SK-N-SH (cell line): ENCODE measurements around the gene CDH4. TPM values are rescaled to one million over a fixed set of nuclear protein-coding genes. Genes with fewer than 3 reads are reported as not detected.

Source experiments
- CTCF ChIA-PET: fragments of 300-600, 350-600 bp; formaldehyde crosslinking; extraction: SDS; loops from one replicate; lab custom pipeline; 2021; lab: Yijun Ruan, JAX
- POLR2A ChIA-PET: fragments of 350-600 bp; sonication (Branson Sonifier 250); formaldehyde crosslinking; extraction: SDS; loops from one replicate; lab custom pipeline; 2020; ENCODE audit warnings: antibody characterized with exemption, inconsistent platforms; lab: Yijun Ruan, JAX
- DNase-seq: peaks from one replicate; pipeline ENCODE4 v3.0.0; 2012
- H2AFZ ChIP-seq: fragments of 200-600 bp; sonication (generic); 2 replicates; pipeline ENCODE4 v1.8.1; 2016; ENCODE audit warnings: antibody characterized with exemption, mild to moderate bottlenecking, low read depth
- H3F3A ChIP-seq: fragments of 200-600 bp; sonication (generic); replicated peaks from 2 replicates; pipeline ENCODE3; 2016; ENCODE audit warnings: antibody characterized with exemption, mild to moderate bottlenecking; ENCODE audit not compliant: insufficient read depth
- H3K27ac ChIP-seq, 2 experiments: fragments of 200-500 bp in 1 of 2; fragments of 200-600 bp in 1 of 2; sonication (Bioruptor generic) in 1 of 2; sonication (generic), shearing (Covaris generic) in 1 of 2; 2 replicates each; pipeline versions ENCODE4 v1.5.1 to v1.6.1; 2014 to 2016; ENCODE audit warnings: low read depth in 2 of 2, inconsistent platforms in 1 of 2, low read length in 1 of 2, mild to moderate bottlenecking in 1 of 2, mixed read lengths in 1 of 2
- H3K27me3 ChIP-seq: fragments of 200-600 bp; sonication (generic), shearing (Covaris generic); 2 replicates; pipeline ENCODE4 v1.6.1; 2016; ENCODE audit warnings: mixed run types; ENCODE audit not compliant: insufficient read depth
- H3K36me3 ChIP-seq, 2 experiments: fragments of 200-500 bp in 1 of 2; fragments of 200-600 bp in 1 of 2; sonication (Bioruptor generic) in 1 of 2; sonication (generic) in 1 of 2; replicated peaks in 1 of 2; 2 replicates each; pipeline versions ENCODE3 to v1.5.1; 2014 to 2016; ENCODE audit warnings: low read length in 1 of 2, mild to moderate bottlenecking in 1 of 2; ENCODE audit not compliant: insufficient read depth in 2 of 2, control insufficient read depth in 1 of 2
- H3K4me1 ChIP-seq, 2 experiments: fragments of 200-500 bp in 1 of 2; fragments of 200-600 bp in 1 of 2; sonication (Bioruptor generic) in 1 of 2; sonication (generic), shearing (Covaris generic) in 1 of 2; 2 replicates each; pipeline versions ENCODE4 v1.5.1 to v1.6.1; 2014 to 2016; ENCODE audit warnings: low read depth in 1 of 2, low read length in 1 of 2, mixed run types in 1 of 2; ENCODE audit not compliant: insufficient read depth in 2 of 2, control insufficient read depth in 1 of 2
- H3K4me2 ChIP-seq: fragments of 200-600 bp; sonication (generic), shearing (Covaris generic); 2 replicates; pipeline ENCODE4 v1.6.1; 2017; ENCODE audit warnings: mixed run types
- H3K4me3 ChIP-seq, 2 experiments: fragments of 200-500 bp in 1 of 2; fragments of 200-600 bp in 1 of 2; sonication (Bioruptor generic) in 1 of 2; sonication (generic), shearing (Covaris generic) in 1 of 2; 2 replicates each; pipeline versions ENCODE4 v1.5.1 to v1.8.1; 2014 to 2016; ENCODE audit warnings: low read depth in 2 of 2, inconsistent platforms in 1 of 2, low read length in 1 of 2, mild to moderate bottlenecking in 1 of 2, mixed read lengths in 1 of 2, moderate library complexity in 1 of 2
- H3K79me2 ChIP-seq: fragments of 200-600 bp; sonication (generic); 2 replicates; pipeline ENCODE4 v1.8.1; 2017; ENCODE audit warnings: mild to moderate bottlenecking; ENCODE audit not compliant: insufficient read depth
- H3K9ac ChIP-seq: fragments of 200-600 bp; sonication (generic); 2 replicates; pipeline ENCODE4 v1.6.1; 2017; ENCODE audit warnings: mixed run types
- H3K9me2 ChIP-seq: fragments of 200-600 bp; sonication (generic); 2 replicates; pipeline ENCODE4 v1.6.1; 2017; ENCODE audit warnings: mixed run types
- H3K9me3 ChIP-seq: fragments of 200-600 bp; sonication (generic); 2 replicates; pipeline ENCODE4 v1.6.1; 2017; ENCODE audit warnings: mixed run types, mild to moderate bottlenecking, moderate library complexity
- H4K20me1 ChIP-seq: fragments of 200-600 bp; sonication (generic); 2 replicates; pipeline ENCODE4 v1.6.1; 2017; ENCODE audit warnings: mild to moderate bottlenecking, mixed run types; ENCODE audit not compliant: insufficient read depth
- CTCF ChIP-seq: fragments of 200-600 bp; sonication (generic); IDR thresholded peaks from 2 replicates; pipeline ENCODE4 v1.6.1; 2017; ENCODE audit warnings: antibody characterized with exemption, mild to moderate bottlenecking, moderate library complexity
- ELF1 ChIP-seq: IDR thresholded peaks from 2 replicates; pipeline ENCODE4 v1.4.0; 2012
- FOSL2 ChIP-seq: IDR thresholded peaks from 2 replicates; pipeline ENCODE4 v1.4.0; 2012; ENCODE audit warnings: low read depth, mild to moderate bottlenecking, moderate library complexity, borderline replicate concordance
- FOXM1 ChIP-seq: IDR thresholded peaks from 2 replicates; pipeline ENCODE4 v1.4.0; 2012; ENCODE audit warnings: low read depth, mild to moderate bottlenecking
- GATA2 ChIP-seq: sonication (generic); formaldehyde crosslinking; IDR thresholded peaks from 2 replicates; pipeline ENCODE4 v1.5.0; 2020; ENCODE audit warnings: mild to moderate bottlenecking, missing genetic modification reagents
- IRF3 ChIP-seq: fragments of 150-350 bp; IDR thresholded peaks from 2 replicates; pipeline ENCODE4 v1.6.1; 2016; ENCODE audit warnings: mild to moderate bottlenecking, low read depth, low read length
- MXI1 ChIP-seq: IDR thresholded peaks from 2 replicates; pipeline ENCODE4 v1.6.1; 2012; ENCODE audit warnings: mild to moderate bottlenecking, low read depth, low read length, improper control_type of control experiment
- NFIC ChIP-seq: IDR thresholded peaks from 2 replicates; pipeline ENCODE4 v1.4.0; 2012; ENCODE audit warnings: borderline replicate concordance
- PBX3 ChIP-seq: IDR thresholded peaks from 2 replicates; pipeline ENCODE4; 2012
- RAD21 ChIP-seq: IDR thresholded peaks from 2 replicates; pipeline ENCODE4 v1.6.1; 2012; ENCODE audit warnings: mild to moderate bottlenecking, low read length
- RCOR1 ChIP-seq: fragments of 150-350 bp; IDR thresholded peaks from 2 replicates; pipeline ENCODE4 v1.6.1; 2017; ENCODE audit warnings: antibody characterized with exemption, low read length
- RFX5 ChIP-seq: IDR thresholded peaks from 2 replicates; pipeline ENCODE4 v1.6.1; 2012; ENCODE audit warnings: mild to moderate bottlenecking, improper control_type of control experiment, low read length
- RXRA ChIP-seq: IDR thresholded peaks from 2 replicates; pipeline ENCODE4 v1.4.0; 2012; ENCODE audit warnings: low read depth, mild to moderate bottlenecking, borderline replicate concordance
- SIN3A ChIP-seq: IDR thresholded peaks from 2 replicates; pipeline ENCODE4 v1.6.1; 2012; ENCODE audit warnings: low read depth, mild to moderate bottlenecking, low read length, moderate library complexity, borderline replicate concordance
- TCF12 ChIP-seq: IDR thresholded peaks from 2 replicates; pipeline ENCODE4 v1.4.0; 2012
- TEAD4 ChIP-seq: IDR thresholded peaks from 2 replicates; pipeline ENCODE4 v1.4.0; 2012; ENCODE audit warnings: mild to moderate bottlenecking, borderline replicate concordance; ENCODE audit not compliant: insufficient read depth
- USF1 ChIP-seq: IDR thresholded peaks from 2 replicates; pipeline ENCODE4 v1.4.0; 2012; ENCODE audit warnings: low read depth, borderline replicate concordance
- USF2 ChIP-seq: fragments of 150-350 bp; IDR thresholded peaks from 2 replicates; pipeline ENCODE4 v1.6.1; 2017; ENCODE audit warnings: antibody characterized with exemption, low read length, low read depth, borderline replicate concordance
- WGBS: methylation state at CpG from one replicate; pipeline ENCODE4 v1.1.6; 2017; ENCODE audit warnings: low lambda C conversion rate; 5-methylcytosine and 5-hydroxymethylcytosine counted together
- polyA plus RNA-seq, 3 experiments: library from polyadenylated mRNA; depleted of rRNA; stranded (reverse); fragments of >200 nt; gene quantifications; 2 replicates each; pipeline ENCODE4 v1.2.3, GENCODE V29; 2012
- TF ChIP-seq, protein P1 (sequence below): IDR thresholded peaks from 2 replicates; pipeline ENCODE4 v1.6.1; 2012; ENCODE audit warnings: mild to moderate bottlenecking, low read depth, low read length, moderate library complexity

Gene CDH4
- polyA plus RNA-seq, 1 of the 3 experiments (the other 2 are of a cell fraction), result not detected

GRCh38 chr20:61517419-61517818 lies 265.4 kb downstream of the CDH4 start:
- no peaks in the 10 kb centered on the region for H3K79me2 ChIP-seq
- H3K27ac ChIP-seq, result no peak overlapping the region
- no peak for DNase-seq
- H3K36me3 ChIP-seq, result no peaks in the 10 kb centered on the region
- H3K9ac ChIP-seq, result no peak overlapping the region
- no peaks in the 10 kb centered on the region for H3K9me2 ChIP-seq
- ChIA-PET POLR2A (no interaction called here), CTCF (no interaction called here)
- H3K4me3 ChIP-seq, result no peak overlapping the region
- H2AFZ ChIP-seq, result no peak overlapping the region
- H3K4me1 ChIP-seq, result no peaks in the 10 kb centered on the region
- H3F3A ChIP-seq, result no peaks in the 10 kb centered on the region
- H3K4me2 ChIP-seq, result no peak overlapping the region
- no peaks in the 10 kb centered on the region for H4K20me1 ChIP-seq
- TF ChIP-seq PBX3, result no peak
- TF ChIP-seq NFIC, result no peak
- TF ChIP-seq RAD21, result no peak
- no peak for TF ChIP-seq RCOR1
- no peak for TF ChIP-seq IRF3
- TF ChIP-seq, protein P1, sequence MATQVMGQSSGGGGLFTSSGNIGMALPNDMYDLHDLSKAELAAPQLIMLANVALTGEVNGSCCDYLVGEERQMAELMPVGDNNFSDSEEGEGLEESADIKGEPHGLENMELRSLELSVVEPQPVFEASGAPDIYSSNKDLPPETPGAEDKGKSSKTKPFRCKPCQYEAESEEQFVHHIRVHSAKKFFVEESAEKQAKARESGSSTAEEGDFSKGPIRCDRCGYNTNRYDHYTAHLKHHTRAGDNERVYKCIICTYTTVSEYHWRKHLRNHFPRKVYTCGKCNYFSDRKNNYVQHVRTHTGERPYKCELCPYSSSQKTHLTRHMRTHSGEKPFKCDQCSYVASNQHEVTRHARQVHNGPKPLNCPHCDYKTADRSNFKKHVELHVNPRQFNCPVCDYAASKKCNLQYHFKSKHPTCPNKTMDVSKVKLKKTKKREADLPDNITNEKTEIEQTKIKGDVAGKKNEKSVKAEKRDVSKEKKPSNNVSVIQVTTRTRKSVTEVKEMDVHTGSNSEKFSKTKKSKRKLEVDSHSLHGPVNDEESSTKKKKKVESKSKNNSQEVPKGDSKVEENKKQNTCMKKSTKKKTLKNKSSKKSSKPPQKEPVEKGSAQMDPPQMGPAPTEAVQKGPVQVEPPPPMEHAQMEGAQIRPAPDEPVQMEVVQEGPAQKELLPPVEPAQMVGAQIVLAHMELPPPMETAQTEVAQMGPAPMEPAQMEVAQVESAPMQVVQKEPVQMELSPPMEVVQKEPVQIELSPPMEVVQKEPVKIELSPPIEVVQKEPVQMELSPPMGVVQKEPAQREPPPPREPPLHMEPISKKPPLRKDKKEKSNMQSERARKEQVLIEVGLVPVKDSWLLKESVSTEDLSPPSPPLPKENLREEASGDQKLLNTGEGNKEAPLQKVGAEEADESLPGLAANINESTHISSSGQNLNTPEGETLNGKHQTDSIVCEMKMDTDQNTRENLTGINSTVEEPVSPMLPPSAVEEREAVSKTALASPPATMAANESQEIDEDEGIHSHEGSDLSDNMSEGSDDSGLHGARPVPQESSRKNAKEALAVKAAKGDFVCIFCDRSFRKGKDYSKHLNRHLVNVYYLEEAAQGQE, result no peak
- no peak for TF ChIP-seq FOXM1
- TF ChIP-seq USF2, result no peak
- TF ChIP-seq TEAD4, result no peak
- H3K27me3 ChIP-seq, result no peaks in the 10 kb centered on the region
- 54% methylated on average over 9 of the region's 9 CpGs for WGBS
- H3K9me3 ChIP-seq, result no peaks in the 10 kb centered on the region

DNA sequence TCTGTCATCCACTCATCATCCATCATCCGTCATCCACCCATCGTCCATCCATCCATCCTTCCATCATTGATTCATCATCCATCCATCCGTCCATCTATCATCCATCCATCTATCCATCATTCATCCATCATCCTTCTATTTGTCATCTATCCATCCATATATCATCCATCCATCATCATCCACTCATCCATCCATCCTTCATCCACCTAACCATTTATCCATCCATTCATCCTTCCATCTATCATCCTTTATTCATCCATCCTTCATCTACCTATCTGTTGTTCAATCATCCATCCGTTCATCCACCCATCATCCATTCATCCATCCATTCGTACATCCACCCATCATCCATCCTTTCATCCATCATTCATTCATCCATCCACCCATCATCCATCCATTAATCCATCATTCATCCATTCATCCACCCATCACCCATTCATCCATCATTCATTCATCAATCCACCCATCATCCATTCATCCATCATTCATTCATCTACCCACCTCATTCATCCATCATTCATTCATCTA lies 266.4 kb downstream of the CDH4 start:
- no peak overlapping the region for H3K4me2 ChIP-seq
- no peak overlapping the region for H3K27ac ChIP-seq
- no peaks in the 10 kb centered on the region for H4K20me1 ChIP-seq
- H3F3A ChIP-seq, result no peaks in the 10 kb centered on the region
- no peak overlapping the region for H2AFZ ChIP-seq
- H3K27me3 ChIP-seq, result no peaks in the 10 kb centered on the region
- no peak for DNase-seq
- H3K36me3 ChIP-seq, result no peaks in the 10 kb centered on the region
- H3K9me3 ChIP-seq, result no peaks in the 10 kb centered on the region
- H3K79me2 ChIP-seq, result no peaks in the 10 kb centered on the region
- POLR2A ChIA-PET, result no interaction called here
- no peak overlapping the region for H3K9ac ChIP-seq
- H3K4me3 ChIP-seq, result no peak overlapping the region
- CTCF ChIA-PET, result no interaction called here
- H3K9me2 ChIP-seq, result no peaks in the 10 kb centered on the region
- H3K4me1 ChIP-seq, result no peaks in the 10 kb centered on the region
- WGBS, result 43% methylated on average over 5 of the region's 5 CpGs
- TF ChIP-seq ELF1, result no peak
- TF ChIP-seq RFX5, result no peak
- no peak for TF ChIP-seq GATA2 (CRISPR knock-in tag)
- no peak for TF ChIP-seq RAD21
- no peak for TF ChIP-seq CTCF
- TF ChIP-seq NFIC, result no peak
- no peak for TF ChIP-seq TCF12
- no peak for TF ChIP-seq RCOR1
- no peak for TF ChIP-seq SIN3A
- TF ChIP-seq RXRA, result no peak
- TF ChIP-seq MXI1, result no peak
- no peak for TF ChIP-seq USF1
- TF ChIP-seq FOSL2, result no peak
